ENCODE data around the gene PCDHGA7.
"Not testable (repeated sequence)": the region's sequence is repeated elsewhere in the genome, so short reads cannot be mapped to it uniquely, and the experiment has no call there.

The PCDHGA7 gene

GRCh38 chr5:141366016-141366896 is 16.3 kb upstream of the PCDHGA7 start:
- no peak for DNase-seq (ENCODE audit: low read depth in 2 of 2)

GRCh38 chr5:141369994-141370848 is 12.3 kb upstream of the PCDHGA7 start, which contains the start of gene PCDHGB3:
Gene PCDHGB3 (plus strand): TSS chr5:141370242. CDS start chr5:141370395, 153 bp downstream.
- DNase-seq (ENCODE audit: low read depth in 2 of 2) = no peak

- no peak for DNase-seq (ENCODE audit: low read depth in 2 of 2)
These were observed 10.7 kb upstream of the PCDHGA7 start for GRCh38 chr5:141371572-141372475.

GRCh38 chr5:141373673-141374317 is 8.7 kb upstream of the PCDHGA7 start, which contains the start of gene PCDHGA6:
Gene PCDHGA6 (plus strand): TSS chr5:141373891. CDS start chr5:141374084, 193 bp downstream.
- no peak for DNase-seq (ENCODE audit: low read depth in 2 of 2)

GRCh38 chr5:141374627-141375026 is 7.9 kb upstream of the PCDHGA7 start:
- no peak for DNase-seq (ENCODE audit: low read depth in 2 of 2)

GRCh38 chr5:141375444-141376155 is 6.9 kb upstream of the PCDHGA7 start:
- DNase-seq (ENCODE audit: low read depth in 2 of 2) = not testable (repeated sequence)

GRCh38 chr5:141383345-141383744 is 803 bp downstream of the PCDHGA7 start:
- no peak for DNase-seq (ENCODE audit: low read depth in 2 of 2)

- no peak for DNase-seq (ENCODE audit: low read depth in 2 of 2)
These were observed 2.1 kb downstream of the PCDHGA7 start for GRCh38 chr5:141384471-141385267.

GRCh38 chr5:141387557-141388311 is 5.2 kb downstream of the PCDHGA7 start, which contains the start of gene PCDHGB4:
Gene PCDHGB4 (plus strand): TSS chr5:141387698. CDS start chr5:141387885, 187 bp downstream.
- DNase-seq (ENCODE audit: low read depth in 2 of 2) = not testable (repeated sequence)

- no peak for DNase-seq (ENCODE audit: low read depth in 2 of 2)
These were observed 6.1 kb downstream of the PCDHGA7 start for GRCh38 chr5:141388661-141389060.

- DNase-seq (ENCODE audit: low read depth in 2 of 2) = no peak
These were observed 6.9 kb downstream of the PCDHGA7 start for GRCh38 chr5:141389153-141390042.

- no peak for DNase-seq (ENCODE audit: low read depth in 2 of 2)
These were observed 10.1 kb downstream of the PCDHGA7 start, which contains the start of gene PCDHGA8 for GRCh38 chr5:141392429-141393198. Gene PCDHGA8 (plus strand): TSS chr5:141392633. CDS start chr5:141392814, 181 bp downstream.

- DNase-seq (ENCODE audit: low read depth in 2 of 2) = no peak
These were observed 10.7 kb downstream of the PCDHGA7 start for GRCh38 chr5:141393267-141393666.

GRCh38 chr5:141394401-141395187 is 12.1 kb downstream of the PCDHGA7 start:
- not testable (repeated sequence) for DNase-seq (ENCODE audit: low read depth in 2 of 2)

- DNase-seq (ENCODE audit: low read depth in 2 of 2) = not testable (repeated sequence)
These were observed 15.4 kb downstream of the PCDHGA7 start, which contains the start of gene PCDHGB5 for GRCh38 chr5:141397756-141398551. Gene PCDHGB5 (plus strand): TSS chr5:141397947. CDS start chr5:141398128, 181 bp downstream.
